HG03139 (cell line): ENCODE results near the gene ARRDC3.
"Not testable (repeated sequence)": the region's sequence is repeated elsewhere in the genome, so short reads cannot be mapped to it uniquely, and the experiment has no call there.

Source experiments
- ATAC-seq: cut with Tn5 transposase; IDR thresholded peaks from one replicate; pipeline ENCODE4 v1.9.1; 2021; ENCODE audit not compliant: unreplicated experiment

Gene ARRDC3

GRCh38 chr5:91361790-91362189 lies 21.3 kb downstream of the ARRDC3 start:
- no peak for ATAC-seq

- peak; percentile 77 for ATAC-seq
These were observed 21.9 kb downstream of the ARRDC3 start for GRCh38 chr5:91361055-91361701.

- ATAC-seq, result no peak
These were observed 23.0 kb downstream of the ARRDC3 start for GRCh38 chr5:91359962-91360609.

- ATAC-seq, result no peak
These were observed 25.3 kb downstream of the ARRDC3 start for GRCh38 chr5:91357806-91358205.

GRCh38 chr5:91357012-91357634 lies 26.0 kb downstream of the ARRDC3 start:
- no peak for ATAC-seq

GRCh38 chr5:91354867-91355266 lies 28.2 kb downstream of the ARRDC3 start:
- not testable (repeated sequence) for ATAC-seq

- no peak for ATAC-seq
These were observed 30.1 kb downstream of the ARRDC3 start for GRCh38 chr5:91352831-91353695.

GRCh38 chr5:91345461-91345860 lies 37.7 kb downstream of the ARRDC3 start:
- no peak for ATAC-seq

GRCh38 chr5:91344661-91345200 lies 38.4 kb downstream of the ARRDC3 start:
- not testable (repeated sequence) for ATAC-seq

- ATAC-seq, result no peak
These were observed 39.2 kb downstream of the ARRDC3 start for GRCh38 chr5:91343916-91344315.

GRCh38 chr5:91342931-91343330 lies 40.2 kb downstream of the ARRDC3 start:
- not testable (repeated sequence) for ATAC-seq

GRCh38 chr5:91341154-91341553 lies 42.0 kb downstream of the ARRDC3 start:
- no peak for ATAC-seq

- no peak for ATAC-seq
These were observed 42.6 kb downstream of the ARRDC3 start for GRCh38 chr5:91340532-91340931.

- no peak for ATAC-seq
These were observed 43.9 kb downstream of the ARRDC3 start for GRCh38 chr5:91339063-91339705.

GRCh38 chr5:91332267-91333045 lies 50.7 kb downstream of the ARRDC3 start:
- ATAC-seq, result no peak

- no peak for ATAC-seq
These were observed 51.4 kb downstream of the ARRDC3 start for GRCh38 chr5:91331705-91332104.

- ATAC-seq, result no peak
These were observed 53.8 kb downstream of the ARRDC3 start for GRCh38 chr5:91329283-91329682.

- ATAC-seq, result no peak
These were observed 54.4 kb downstream of the ARRDC3 start for GRCh38 chr5:91328743-91329142.

GRCh38 chr5:91322981-91323380 lies 60.1 kb downstream of the ARRDC3 start:
- ATAC-seq, result not testable (repeated sequence)

- no peak for ATAC-seq
These were observed 63.5 kb downstream of the ARRDC3 start for GRCh38 chr5:91319667-91320066.
